Liver (tissue), 9 donors: ENCODE measurements around the gene SLC24A4. TPM values are rescaled to one million over a fixed set of nuclear protein-coding genes. Genes with fewer than 3 reads are reported as not detected.

ENCODE experiments used
- DNase-seq: peaks from one replicate; pipeline ENCODE4 v3.0.0-alpha.2; 2017; ENCODE audit warnings: low spot score
- H3K27ac ChIP-seq, 2 donors: one replicate each; pipeline ENCODE4 v1.7.0; 2013; ENCODE audit warnings: inconsistent platforms in 2 of 2, low read length in 2 of 2, control low read depth in 1 of 2, low read depth in 1 of 2, mild to moderate bottlenecking in 1 of 2
- H3K27me3 ChIP-seq, 4 donors: one replicate each; pipeline versions ENCODE4 v1.6.1 to v1.7.0; 2013; ENCODE audit warnings: low read length in 3 of 4, inconsistent platforms in 1 of 4, mild to moderate bottlenecking in 1 of 4, moderate library complexity in 1 of 4; ENCODE audit not compliant: control insufficient read depth in 4 of 4, insufficient read depth in 4 of 4
- H3K36me3 ChIP-seq, 4 donors: one replicate each; pipeline versions ENCODE4 v1.6.1 to v1.7.0; 2013; ENCODE audit warnings: low read length in 3 of 4, mild to moderate bottlenecking in 3 of 4, low read depth in 1 of 4, moderate library complexity in 1 of 4; ENCODE audit not compliant: control insufficient read depth in 4 of 4, insufficient read depth in 3 of 4
- H3K4me1 ChIP-seq, 4 donors: one replicate each; pipeline versions ENCODE4 v1.6.1 to v1.7.0; 2013; ENCODE audit warnings: low read length in 3 of 4, mild to moderate bottlenecking in 3 of 4, moderate library complexity in 1 of 4; ENCODE audit not compliant: control insufficient read depth in 4 of 4, insufficient read depth in 4 of 4
- H3K4me3 ChIP-seq, 3 donors: one replicate each; pipeline versions ENCODE4 v1.6.1 to v1.7.0; 2013; ENCODE audit warnings: low read length in 3 of 3, control low read depth in 1 of 3, low read depth in 1 of 3, mild to moderate bottlenecking in 1 of 3
- H3K9ac ChIP-seq, 2 donors: one replicate each; pipeline ENCODE4 v1.7.0; 2013; ENCODE audit warnings: low read length in 2 of 2, mild to moderate bottlenecking in 2 of 2, moderate library complexity in 2 of 2, control low read depth in 1 of 2, low read depth in 1 of 2
- H3K9me3 ChIP-seq, 4 donors: one replicate each; pipeline versions ENCODE4 v1.6.1 to v1.7.0; 2013; ENCODE audit warnings: low read length in 3 of 4; ENCODE audit not compliant: control insufficient read depth in 4 of 4
- CTCF ChIP-seq: fragments of 150-350 bp; IDR thresholded peaks from 2 replicates; pipeline ENCODE4 v1.5.1; 2017; ENCODE audit warnings: improper control_type of control experiment, low read depth, low read length; ENCODE audit not compliant: missing input control
- FOXA1 ChIP-seq: IDR thresholded peaks from 2 replicates; pipeline ENCODE4 v1.6.1; 2016; ENCODE audit warnings: antibody characterized with exemption
- FOXA2 ChIP-seq: IDR thresholded peaks from 2 replicates; pipeline ENCODE4 v1.6.1; 2016; ENCODE audit warnings: antibody characterized with exemption
- HNF4G ChIP-seq: IDR thresholded peaks from 2 replicates; pipeline ENCODE4 v1.6.1; 2016; ENCODE audit warnings: antibody characterized with exemption
- JUND ChIP-seq, 2 donors: IDR thresholded peaks; 2 replicates each; pipeline ENCODE4 v1.6.1; 2016; ENCODE audit warnings: antibody characterized with exemption in 2 of 2
- MAX ChIP-seq: IDR thresholded peaks from 2 replicates; pipeline ENCODE4 v1.6.1; 2016; ENCODE audit warnings: antibody characterized with exemption
- NR2F2 ChIP-seq: IDR thresholded peaks from 2 replicates; pipeline ENCODE4 v1.6.1; 2016; ENCODE audit warnings: antibody characterized with exemption
- RAD21 ChIP-seq, 2 donors: IDR thresholded peaks; 2 replicates each; pipeline ENCODE4 v1.6.1; 2016; ENCODE audit warnings: antibody characterized with exemption in 2 of 2, mild to moderate bottlenecking in 2 of 2
- REST ChIP-seq: IDR thresholded peaks from 2 replicates; pipeline ENCODE4 v1.6.1; 2016; ENCODE audit warnings: antibody characterized with exemption, mild to moderate bottlenecking
- RXRA ChIP-seq, 2 donors: IDR thresholded peaks; 2 replicates each; pipeline ENCODE4 v1.6.1; 2017 to 2018; ENCODE audit warnings: antibody characterized with exemption in 2 of 2, mild to moderate bottlenecking in 1 of 2
- YY1 ChIP-seq: IDR thresholded peaks from 2 replicates; pipeline ENCODE4 v1.6.1; 2016; ENCODE audit warnings: antibody characterized with exemption, mild to moderate bottlenecking
- WGBS: extraction: QIAGEN DNeasy Blood & Tissue Kit; methylation state at CpG from one replicate; pipeline ENCODE4 v1.1.7; 2013; 5-methylcytosine and 5-hydroxymethylcytosine counted together
- polyA plus RNA-seq, 2 donors: library from polyadenylated mRNA; stranded (reverse) in 1 of 2; unstranded in 1 of 2; fragments of 200-250 nt in 1 of 2; fragments of >200 nt in 1 of 2; fragmentation: Nextera tagmentation in 1 of 2; extraction: Ambion mirVana in 1 of 2; gene quantifications; one replicate each; pipeline versions ENCODE4 v1.2.1 to v1.2.3, GENCODE V29; 2013 to 2015
- total RNA-seq, 2 donors: library from RNA; depleted of rRNA; stranded (reverse); fragments of >200 nt; gene quantifications; one replicate each; pipeline ENCODE4 v1.2.3, GENCODE V29; 2014
- TF ChIP-seq, protein P1 (sequence below): IDR thresholded peaks from 2 replicates; pipeline ENCODE4 v1.6.1; 2016; ENCODE audit warnings: antibody characterized with exemption
- TF ChIP-seq, protein P2 (sequence below): IDR thresholded peaks from 2 replicates; pipeline ENCODE4 v1.6.1; 2016; ENCODE audit warnings: antibody characterized with exemption
- donor health status: healthy.
- donor health status: healthy.
- donor health status: healthy.
- donor health status: healthy.
- donor health status: healthy.

Gene SLC24A4, protein sequence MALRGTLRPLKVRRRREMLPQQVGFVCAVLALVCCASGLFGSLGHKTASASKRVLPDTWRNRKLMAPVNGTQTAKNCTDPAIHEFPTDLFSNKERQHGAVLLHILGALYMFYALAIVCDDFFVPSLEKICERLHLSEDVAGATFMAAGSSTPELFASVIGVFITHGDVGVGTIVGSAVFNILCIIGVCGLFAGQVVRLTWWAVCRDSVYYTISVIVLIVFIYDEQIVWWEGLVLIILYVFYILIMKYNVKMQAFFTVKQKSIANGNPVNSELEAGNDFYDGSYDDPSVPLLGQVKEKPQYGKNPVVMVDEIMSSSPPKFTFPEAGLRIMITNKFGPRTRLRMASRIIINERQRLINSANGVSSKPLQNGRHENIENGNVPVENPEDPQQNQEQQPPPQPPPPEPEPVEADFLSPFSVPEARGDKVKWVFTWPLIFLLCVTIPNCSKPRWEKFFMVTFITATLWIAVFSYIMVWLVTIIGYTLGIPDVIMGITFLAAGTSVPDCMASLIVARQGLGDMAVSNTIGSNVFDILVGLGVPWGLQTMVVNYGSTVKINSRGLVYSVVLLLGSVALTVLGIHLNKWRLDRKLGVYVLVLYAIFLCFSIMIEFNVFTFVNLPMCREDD
- under 1 TPM; 0.17 to 0.23 TPM for total RNA-seq
- polyA plus RNA-seq, result under 1 TPM; 0.06 to 0.07 TPM

DNA sequence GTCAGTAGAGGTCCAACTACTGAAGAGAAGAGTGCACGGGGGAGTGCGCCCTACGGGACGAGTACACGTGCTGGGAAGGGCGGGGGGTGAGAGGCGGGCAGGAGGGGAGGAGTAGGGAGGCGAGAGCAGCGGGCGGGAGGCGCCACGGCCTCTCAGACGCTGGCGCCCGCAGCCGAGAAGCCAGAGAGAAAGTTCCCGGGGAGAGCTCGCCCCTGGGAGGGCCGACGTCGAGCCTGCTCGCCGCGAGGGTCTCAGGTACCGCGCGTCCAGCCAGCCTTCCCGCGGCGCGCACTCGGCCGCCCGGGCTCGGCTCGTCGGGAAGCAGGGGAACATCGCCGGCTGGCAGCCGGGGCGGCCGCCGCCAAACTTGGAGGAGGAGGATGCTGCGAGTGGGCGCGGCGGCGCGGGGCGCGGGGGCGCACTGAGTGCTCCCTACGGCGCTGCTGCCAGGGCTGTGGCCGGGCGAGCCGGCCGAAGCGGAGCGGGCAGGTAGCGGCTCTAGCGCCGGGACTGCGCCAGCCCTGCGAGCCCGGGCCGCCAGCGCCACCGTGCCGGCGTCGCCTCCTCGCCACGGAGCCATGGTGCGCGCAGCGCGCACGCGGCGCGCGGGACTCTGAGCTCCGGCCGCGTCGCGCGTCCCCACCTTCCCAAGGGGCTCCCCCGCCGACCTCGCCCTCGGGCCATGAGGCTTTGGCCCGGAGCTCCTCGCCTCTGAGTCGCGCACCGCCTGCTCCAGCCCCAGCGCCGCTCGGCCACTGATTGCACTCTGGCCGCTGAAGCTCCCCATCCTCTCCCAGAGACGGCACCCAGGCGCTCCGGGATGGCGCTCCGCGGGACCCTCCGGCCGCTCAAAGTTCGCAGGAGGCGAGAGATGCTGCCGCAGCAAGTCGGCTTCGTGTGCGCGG, at the start of gene SLC24A4:
TSS of gene SLC24A4 (plus strand) at position 155 of the 905 bp plus-strand sequence. CDS start at position 821, 666 bp downstream.
- H3K4me3 ChIP-seq, result peak within 1 kb of the TSS in 1 of 3 donors; percentile 39
- no peak within 1 kb of the TSS for H3K9ac ChIP-seq
- no peaks in the 10 kb centered on the region for H3K36me3 ChIP-seq
- DNase-seq, result no peak
- TF ChIP-seq NR2F2 (no peak), HNF4G (no peak), RXRA (IDR thresholded peaks at IDR 0.05) (no peak), JUND (IDR thresholded peaks at IDR 0.05) (no peak), REST (no peak), CTCF (no peak), FOXA2 (no peak), FOXA1 (no peak), YY1 (no peak), MAX (no peak), RAD21 (IDR thresholded peaks at IDR 0.05) (no peak)
- TF ChIP-seq, protein P1, sequence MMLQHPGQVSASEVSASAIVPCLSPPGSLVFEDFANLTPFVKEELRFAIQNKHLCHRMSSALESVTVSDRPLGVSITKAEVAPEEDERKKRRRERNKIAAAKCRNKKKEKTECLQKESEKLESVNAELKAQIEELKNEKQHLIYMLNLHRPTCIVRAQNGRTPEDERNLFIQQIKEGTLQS, result no peak
- TF ChIP-seq, protein P2, sequence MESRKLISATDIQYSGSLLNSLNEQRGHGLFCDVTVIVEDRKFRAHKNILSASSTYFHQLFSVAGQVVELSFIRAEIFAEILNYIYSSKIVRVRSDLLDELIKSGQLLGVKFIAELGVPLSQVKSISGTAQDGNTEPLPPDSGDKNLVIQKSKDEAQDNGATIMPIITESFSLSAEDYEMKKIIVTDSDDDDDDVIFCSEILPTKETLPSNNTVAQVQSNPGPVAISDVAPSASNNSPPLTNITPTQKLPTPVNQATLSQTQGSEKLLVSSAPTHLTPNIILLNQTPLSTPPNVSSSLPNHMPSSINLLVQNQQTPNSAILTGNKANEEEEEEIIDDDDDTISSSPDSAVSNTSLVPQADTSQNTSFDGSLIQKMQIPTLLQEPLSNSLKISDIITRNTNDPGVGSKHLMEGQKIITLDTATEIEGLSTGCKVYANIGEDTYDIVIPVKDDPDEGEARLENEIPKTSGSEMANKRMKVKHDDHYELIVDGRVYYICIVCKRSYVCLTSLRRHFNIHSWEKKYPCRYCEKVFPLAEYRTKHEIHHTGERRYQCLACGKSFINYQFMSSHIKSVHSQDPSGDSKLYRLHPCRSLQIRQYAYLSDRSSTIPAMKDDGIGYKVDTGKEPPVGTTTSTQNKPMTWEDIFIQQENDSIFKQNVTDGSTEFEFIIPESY, result no peak
- H3K27ac ChIP-seq, result no peak within 1 kb of the TSS
- H3K4me1 ChIP-seq, result peaks cover 7 to 14% (median 9%) of the 10 kb centered on the region in 4 donors
- WGBS, result 2% methylated on average over 117 of the region's 117 CpGs
- H3K9me3 ChIP-seq, result no peaks in the 10 kb centered on the region
- peaks cover 6 to 8% (median 7%) of the 10 kb centered on the region in 4 donors for H3K27me3 ChIP-seq
